Hippocampal formation (tissue), 2 donors: ENCODE data around the gene FBXO8.
A peak's percentile ranks its signal among the peaks of the same experiment; 100 is the strongest.
"Not testable (repeated sequence)": the region's sequence is repeated elsewhere in the genome, so short reads cannot be mapped to it uniquely, and the experiment has no call there.

ENCODE experiments used
- DNase-seq, 2 donors: peaks; one replicate each; lab custom pipeline; 2025; lab: John Stamatoyannopoulos, UW

FBXO8 gene

DNA sequence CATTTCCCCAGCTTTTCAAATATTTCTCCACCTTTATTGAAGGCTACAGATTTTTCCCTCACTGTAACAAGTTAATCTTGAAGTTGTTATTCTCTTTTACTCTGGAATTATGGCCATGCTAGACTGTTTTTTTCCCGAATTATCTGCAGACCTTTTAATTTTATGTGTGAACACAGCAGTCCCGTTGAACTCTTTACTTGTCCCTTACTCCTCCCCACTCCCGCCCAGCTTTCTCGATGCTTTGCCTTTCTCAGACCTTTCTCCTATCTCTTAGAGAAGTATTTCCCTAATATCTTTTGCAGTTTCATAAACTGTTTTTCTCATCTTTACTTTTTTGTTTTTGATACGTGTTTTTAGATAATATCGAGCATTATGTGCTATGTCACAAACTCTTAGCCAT, 1.0 kb upstream of the FBXO8 start:
- no peak for DNase-seq

DNA sequence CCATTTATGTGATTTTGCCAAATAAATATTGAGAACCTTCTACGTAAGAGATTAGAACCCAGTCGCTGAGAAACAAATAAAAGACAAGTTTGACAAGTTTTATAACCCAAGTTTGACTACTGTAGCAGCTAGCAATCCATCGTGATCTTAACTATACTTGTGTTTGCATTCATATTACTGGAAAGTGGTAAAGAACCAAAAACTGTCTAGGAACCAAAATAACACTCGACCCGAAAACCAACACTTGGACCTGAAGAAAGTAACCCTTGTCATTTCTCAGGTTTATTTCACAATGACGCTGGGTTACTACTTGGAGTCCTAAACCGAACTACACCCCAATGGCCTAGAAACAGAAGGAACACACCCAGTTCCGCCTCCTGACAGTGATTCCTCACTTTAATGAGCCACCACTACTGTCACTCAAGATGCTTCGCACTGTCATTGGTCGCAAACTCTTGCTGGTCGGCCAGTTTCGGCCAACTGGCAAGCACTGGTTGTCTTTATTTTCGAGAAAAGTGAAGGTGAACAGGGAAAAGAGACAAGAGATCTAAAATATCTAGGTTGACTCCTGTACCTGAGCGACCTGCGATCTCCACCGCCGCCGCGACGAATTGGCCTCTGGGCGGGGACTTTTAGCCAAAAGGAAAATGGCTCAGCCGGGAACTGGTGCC, 496 bp downstream of the FBXO8 start:
- peak; percentile 84 to 94 for DNase-seq

DNA sequence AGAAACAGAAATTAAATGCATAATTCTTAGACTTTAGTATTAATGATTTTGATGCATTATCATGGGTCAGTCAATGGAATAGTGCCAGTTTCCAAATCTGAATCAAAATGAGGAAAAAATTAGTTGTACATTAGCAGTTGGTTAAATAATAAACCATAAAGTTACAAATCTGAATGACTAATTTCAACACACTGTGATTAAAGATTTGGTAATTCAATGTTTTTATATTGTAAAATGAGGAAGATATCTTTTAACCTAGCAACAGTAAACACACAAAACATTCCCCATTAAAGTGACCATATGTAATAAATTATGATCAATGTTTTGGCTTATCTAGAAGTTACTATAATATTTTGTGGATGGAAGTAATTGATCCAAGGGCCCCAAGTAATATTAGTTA, 1.6 kb downstream of the FBXO8 start:
- no peak for DNase-seq

DNA sequence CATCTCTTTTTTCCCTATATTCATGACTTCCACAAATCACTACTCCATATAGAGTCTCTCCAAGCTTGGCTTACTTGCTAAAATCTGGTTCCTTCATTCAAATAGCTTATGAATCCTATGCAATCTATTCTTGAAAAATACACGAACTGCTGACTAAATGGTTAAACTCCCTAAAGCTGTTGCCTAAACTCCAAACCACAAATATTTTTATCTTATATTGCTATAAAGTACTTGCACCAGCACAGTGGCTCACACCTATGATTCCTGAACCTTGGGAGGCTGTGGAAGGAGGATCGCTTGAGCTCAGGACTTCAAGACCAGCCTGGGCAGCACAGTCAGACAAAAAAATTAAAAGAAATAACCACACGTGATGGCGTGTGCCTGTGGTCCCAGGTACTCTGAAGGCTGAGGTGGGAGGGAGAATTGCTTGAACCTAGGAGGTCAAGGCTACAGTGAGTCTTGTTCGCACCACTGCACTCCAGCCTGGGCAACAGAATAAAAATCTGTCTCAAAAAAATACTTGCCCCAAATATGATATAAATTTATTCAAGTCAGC, 2.2 kb downstream of the FBXO8 start:
- DNase-seq: no peak

DNA sequence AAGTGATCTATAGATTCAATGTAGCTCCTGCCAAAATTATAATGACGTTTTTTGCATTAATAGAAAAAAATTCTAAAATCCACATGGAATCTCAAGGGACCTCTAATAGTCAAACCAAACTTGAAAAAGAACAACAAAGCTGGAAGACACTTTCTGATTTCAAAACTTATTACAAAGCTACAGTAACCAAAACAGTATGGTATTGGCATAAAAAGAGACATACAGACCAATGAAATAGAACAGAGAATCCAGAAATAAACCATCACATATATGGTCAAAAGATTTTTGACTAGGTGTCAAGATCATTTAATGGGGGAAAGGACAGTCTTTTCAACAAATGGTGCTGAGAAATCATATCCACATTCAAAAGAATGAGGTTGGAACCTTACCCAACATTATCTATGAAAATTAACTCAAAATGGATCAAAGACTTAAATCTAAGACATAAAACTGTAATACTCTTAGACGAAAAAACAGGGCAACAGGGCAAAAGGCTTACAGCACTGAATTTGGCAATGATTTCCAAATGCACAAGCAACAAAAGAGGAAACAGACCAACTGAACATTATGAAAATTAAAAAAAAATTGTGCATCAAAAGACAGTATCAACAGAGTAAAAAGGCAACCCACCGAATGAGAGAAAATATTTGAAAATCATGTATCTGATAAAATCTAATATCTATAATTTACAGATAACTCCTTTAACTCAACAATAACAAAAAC, 3.9 kb downstream of the FBXO8 start:
- no peak for DNase-seq

DNA sequence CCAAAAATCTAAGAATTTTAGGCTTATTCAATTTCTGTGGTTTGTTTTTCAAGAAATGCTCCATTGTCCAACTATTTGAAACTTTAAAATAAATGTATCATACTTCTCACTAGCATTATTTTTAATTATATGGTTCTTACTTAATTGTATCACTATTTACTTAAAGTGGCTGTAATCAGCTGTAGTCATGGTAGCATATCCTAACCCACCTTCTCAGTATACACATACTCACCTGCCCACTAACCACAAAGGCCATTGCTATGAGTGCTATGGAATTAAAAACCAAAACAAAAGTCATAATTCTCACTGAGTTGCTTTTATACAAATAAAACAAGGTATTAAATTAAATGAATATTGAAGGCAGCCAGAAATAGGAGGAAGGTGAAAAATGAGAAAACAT, 5.0 kb downstream of the FBXO8 start:
- no peak for DNase-seq

DNA sequence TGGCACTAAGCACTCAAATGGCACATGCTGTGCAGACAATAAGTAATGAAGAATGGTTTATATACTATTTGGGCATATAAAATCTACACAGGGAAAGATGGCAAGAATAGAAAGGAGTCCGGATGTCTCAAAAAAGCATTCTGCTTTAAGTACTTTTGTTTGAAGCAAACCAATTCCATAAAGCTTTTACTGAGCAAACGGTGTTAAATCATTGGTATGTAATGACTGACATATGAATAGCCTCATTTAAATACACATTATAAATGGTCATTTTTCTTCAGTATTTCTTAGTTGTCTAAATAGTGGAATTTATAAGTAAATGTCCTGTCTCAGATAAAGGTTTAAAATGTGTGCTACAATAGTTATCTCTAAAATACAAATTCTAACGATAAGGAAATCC, 6.0 kb downstream of the FBXO8 start:
- DNase-seq: no peak

DNA sequence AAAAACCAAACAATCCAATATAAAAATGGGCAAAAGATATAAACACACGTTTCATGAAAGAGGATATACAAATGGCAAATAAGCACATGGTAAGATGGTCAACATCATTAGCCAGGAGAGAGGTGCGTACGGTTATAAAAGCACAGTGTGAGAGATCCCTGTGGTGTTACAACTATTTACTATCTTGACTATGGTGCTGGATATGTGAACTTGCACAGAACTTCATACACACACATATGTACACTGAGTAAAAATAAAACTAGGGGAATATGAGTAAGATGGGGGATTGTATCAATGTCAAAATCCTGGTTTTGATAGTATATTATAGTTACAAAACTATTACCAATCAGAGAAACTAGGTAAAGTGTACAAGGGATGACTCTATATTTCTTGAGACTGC, 8.4 kb downstream of the FBXO8 start:
- DNase-seq: no peak

DNA sequence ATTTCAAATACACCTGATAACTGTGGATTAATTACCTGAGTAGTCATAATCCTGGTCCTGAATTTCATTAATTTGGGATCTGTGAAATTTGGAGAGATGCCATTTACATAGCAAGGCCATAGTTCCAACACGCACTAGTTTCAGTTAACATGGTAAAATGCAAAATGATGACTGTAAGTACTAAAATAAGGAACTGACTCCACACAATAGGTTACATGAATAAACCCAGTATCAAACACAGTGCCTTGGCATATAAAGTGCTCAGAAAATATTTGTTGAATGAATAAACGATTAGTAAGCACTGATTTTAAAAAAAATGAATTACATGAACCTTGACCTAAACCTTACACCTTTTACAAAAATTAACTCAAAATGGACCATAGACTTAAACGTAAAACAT, 9.0 kb downstream of the FBXO8 start:
- DNase-seq: no peak

DNA sequence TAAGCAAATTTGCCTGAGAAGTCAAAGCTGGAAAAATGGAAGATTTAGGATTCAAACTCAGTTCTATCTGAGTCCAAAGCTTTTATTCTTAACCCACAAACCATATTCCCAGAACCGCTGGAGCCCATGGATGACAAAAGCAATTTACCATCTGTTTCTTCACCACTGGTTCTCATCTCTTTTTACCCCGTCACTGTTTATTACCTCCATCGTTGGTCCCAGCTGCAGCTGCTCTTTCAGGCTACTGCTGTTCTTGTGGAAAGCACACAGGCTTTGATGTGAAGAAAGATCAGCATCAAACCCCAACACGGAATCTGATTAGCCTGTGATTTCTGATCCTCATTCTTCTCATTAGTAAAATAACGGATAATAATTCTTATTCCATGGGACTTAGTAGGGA, 9.5 kb downstream of the FBXO8 start:
- DNase-seq: no peak

DNA sequence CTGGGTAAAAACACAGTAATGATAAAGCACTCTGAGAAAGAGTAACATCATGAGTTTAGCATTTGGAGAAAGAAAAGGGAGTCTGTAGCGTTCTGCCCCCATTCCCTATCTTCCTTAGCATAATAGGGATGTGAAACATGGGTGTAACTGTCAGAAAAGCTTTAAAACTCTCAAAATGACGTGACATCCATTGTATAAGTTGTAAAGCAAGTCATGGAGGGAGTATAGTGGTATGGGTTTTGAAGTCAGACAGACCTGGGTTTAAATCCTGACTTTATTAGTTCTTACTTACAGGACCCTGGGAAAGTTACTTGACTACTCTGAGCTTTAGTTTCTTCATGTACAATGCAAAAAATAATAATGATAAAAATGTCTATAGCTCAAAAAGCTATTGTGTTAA, 17.1 kb downstream of the FBXO8 start:
- DNase-seq: no peak

DNA sequence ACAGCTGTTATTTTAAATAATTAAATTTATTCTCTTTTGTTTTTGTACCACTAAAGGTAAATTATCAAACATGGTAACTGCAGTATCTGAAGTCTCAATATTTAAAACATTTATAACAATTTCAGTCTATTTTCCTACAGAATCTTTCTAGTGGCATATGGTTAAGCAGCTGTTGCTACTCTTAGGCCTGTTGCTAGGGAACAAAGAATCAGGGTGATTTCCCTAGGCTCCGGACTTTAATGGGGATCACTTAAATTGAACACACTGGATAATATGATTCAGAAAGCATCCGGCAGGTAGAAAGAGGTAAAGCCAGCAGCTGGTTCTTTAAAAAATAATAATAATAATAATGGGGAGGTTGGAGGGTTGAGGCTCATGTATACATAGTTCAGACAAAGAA, 17.6 kb downstream of the FBXO8 start:
- DNase-seq: peak in 1 of 2 donors; percentile 30

DNA sequence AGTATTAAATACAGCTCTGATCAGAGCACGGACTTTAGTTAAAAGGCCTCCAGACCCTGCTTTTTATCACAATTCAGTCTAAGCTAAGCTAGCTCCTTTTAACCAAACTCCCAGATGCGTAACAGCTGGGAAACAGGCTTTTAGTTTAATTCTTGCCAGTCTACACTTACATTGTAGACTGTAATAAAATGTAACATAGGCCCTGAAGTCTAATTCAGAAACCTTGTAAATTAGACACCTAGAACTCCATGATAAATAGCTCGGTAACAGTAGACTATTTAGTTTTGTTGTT, 20.1 kb downstream of the FBXO8 start:
- no peak for DNase-seq

DNA sequence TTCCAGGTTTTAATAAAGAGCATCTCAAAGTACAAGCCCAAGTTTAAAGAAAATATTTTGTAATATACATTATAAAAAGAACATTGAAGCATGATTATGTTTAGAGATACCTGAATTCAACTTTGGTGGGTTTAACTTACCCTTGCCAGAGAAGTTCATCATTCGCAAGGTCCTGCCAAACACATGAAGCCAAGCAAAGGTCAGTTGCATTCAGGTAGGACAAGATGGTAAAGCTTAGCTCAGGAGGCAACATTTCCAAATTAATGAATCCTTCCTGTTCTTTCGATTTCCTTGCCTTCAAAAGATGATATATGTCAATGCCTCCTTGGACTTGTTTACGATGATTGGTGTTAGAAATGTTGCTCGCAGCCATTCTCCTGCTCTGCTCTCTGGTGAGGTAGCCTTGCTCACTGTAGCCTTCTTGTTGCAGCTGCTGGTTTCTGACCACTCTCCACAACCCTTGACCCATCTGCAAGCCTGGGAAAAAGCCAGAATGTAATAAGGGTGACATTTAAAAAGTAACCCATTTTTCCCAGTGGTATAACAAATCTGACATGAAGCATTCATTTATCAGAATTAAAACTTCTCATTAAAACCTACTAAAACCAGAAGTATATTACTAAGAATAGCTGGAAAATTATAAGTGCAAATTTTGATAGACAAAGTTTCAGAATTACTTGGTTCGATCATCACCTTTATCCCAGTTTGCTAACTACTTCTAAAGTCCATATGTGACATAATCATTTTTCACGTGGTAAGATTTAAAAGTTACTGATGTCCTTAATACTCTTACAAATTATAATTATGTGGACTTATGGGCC, 20.6 kb downstream of the FBXO8 start:
- no peak for DNase-seq

DNA sequence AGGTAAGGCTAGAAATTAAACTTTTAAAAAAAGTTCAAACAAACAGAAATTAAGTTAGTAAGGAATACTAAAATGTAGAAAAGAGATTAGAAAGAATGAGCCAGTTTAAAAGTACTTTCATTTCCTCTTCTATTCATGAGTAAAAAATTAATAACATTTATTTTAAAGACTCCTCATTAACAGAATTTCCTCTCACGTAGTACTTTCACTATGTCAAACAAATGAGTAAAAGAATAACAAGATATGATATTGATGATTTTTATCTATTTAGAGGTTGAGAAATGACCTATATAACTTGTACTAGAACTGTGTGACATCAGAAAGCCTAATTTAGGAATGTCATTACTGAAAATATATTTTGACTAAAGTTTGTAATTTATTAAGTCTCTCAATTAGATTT, 22.0 kb downstream of the FBXO8 start:
- not testable (repeated sequence) for DNase-seq

DNA sequence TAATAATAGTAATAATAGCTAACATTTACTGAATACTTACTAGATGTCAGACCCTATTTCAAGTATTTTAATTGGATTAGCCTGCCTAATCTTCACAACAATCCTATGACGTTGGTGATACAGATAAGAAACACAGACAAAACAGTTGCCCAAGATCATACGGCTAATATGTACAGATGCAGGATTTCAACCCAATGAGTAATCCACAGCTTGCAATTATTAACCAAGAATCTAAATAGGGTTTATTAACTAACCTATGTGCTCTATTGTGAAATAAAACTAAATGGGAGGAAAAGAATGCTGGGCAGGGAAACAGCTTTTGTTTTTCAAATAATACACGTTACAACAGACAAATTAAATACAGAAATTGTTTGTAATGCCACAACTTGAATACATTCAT, 23.4 kb downstream of the FBXO8 start:
- DNase-seq: no peak

DNA sequence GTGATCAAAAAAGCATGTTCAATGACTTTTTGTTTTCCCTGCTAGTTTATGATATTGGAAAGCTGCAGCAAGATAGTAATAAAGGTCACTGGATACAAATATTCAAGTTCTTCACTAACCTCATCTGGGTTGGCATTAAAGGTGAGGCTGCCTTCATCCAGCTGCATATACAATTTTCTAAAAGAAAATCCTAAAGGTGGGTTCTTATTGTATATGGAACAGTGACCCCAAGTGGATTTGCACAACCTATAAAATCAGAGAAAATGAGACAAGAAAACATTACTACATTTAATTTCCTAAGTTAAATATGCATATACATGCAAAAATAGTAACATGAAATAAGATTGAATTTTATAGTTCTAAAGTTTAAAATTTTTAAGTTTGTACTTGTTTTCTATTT, 23.9 kb downstream of the FBXO8 start:
- no peak for DNase-seq

DNA sequence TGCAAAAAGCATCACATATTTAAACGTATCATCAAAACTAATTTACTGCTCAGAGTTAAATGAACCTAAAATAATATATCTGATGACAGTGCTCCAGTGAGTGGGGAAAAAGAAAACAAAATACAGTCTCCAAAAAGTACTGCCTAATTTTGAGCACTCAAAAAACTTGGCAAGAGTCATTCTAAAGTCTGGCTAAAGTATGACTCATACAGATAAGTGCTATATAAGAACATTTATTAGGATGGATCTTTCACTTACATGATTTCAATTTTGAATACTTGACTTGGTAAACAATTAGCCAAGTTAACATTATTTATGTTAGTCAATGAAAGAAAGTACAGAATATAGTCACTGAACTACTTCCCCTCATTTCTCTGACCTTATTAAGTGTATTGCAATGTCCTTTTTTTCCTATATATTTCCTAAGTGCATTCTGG, 27.2 kb downstream of the FBXO8 start:
- no peak for DNase-seq

DNA sequence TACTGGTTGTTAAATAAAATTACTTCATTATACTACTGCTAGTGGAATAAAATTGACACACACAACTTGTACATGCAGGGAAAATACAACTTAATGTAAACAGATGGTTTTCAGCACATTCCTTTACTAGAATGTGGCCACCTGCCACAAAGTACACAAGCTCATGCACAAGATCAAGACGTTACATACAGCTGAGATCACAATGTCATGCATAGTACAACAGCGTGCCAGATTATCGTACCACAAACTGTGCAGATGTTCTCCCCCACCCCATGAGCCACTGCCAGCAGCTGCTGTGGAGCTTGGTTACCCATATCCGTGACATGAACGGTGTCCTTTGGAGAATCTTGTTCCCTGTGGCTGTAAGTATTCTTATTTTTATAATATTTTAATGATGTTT, 27.7 kb downstream of the FBXO8 start:
- no peak for DNase-seq

DNA sequence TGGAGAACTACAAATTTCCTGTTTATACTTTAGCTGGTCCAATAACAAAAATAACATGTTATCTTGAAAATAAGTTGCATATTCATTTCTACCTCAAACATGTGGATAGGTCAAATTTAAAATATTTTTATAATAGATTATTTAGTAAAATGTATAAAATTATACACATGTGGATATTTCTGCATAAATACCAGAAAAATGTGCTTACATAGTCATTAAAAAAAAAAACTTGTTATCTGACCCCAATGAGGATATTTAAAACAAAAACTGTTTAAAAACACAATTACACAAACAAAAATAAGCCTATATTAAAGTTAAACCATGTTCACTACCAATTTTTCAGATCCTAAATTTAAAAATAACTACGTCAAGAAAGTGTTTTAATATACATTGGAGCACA, 28.1 kb downstream of the FBXO8 start:
- DNase-seq: no peak

DNA sequence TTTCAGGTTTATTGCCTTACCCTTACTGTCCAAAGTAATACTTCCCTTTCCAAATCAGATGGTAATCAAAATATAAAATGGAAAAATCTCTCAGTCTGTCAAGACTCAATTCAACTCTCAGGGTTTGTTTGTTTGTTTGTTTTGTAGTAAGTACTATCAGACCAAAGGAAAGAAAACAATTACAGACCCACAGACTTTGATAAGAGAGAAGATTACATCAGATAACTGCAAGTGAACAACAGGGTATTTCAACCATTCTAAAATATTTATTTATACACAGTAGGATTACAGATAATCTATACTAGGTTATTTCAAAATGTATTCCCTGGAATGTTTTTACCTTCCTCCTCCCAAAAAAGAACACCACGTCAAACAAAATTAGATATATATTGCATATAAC, 28.9 kb downstream of the FBXO8 start:
- no peak for DNase-seq

DNA sequence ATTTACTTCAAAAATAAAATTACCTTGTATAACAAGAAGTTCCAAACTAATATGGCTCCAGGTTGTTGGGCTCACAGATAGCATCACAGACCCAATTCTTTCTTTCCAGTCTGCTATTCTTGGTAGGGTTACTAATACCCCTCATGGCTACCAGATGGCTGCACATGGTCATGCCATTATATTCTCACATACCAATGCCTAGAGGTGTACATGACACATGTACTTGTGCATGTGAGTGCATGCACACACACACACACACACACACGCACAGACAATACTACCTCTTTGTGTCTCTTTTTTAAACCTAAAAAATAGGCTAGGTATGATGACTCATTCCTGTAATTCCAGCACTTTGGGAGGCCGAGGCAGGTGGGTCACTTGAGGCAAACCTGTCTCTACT, 31.1 kb downstream of the FBXO8 start:
- DNase-seq: no peak

DNA sequence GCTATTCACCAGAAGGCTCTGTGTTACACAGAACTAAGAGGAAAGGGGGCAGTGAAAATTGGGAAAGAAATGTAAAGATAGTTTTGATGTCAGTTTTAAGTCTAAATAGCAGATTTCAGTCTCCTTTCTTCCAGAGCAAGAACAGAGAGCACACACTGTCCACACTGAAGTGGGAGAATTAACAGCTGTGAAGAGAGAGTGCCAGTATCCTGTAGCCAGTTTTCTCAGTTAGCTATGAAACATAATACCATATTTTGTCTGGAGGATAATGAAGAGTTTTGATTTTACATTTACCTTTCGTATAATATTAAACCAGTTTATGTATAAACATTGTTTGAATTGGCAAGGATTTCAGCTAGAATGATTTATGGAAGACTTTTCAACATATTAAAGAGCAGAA, 35.1 kb downstream of the FBXO8 start:
- no peak for DNase-seq
